ENCODE data around the gene DCDC2.

DCDC2 gene

DNA sequence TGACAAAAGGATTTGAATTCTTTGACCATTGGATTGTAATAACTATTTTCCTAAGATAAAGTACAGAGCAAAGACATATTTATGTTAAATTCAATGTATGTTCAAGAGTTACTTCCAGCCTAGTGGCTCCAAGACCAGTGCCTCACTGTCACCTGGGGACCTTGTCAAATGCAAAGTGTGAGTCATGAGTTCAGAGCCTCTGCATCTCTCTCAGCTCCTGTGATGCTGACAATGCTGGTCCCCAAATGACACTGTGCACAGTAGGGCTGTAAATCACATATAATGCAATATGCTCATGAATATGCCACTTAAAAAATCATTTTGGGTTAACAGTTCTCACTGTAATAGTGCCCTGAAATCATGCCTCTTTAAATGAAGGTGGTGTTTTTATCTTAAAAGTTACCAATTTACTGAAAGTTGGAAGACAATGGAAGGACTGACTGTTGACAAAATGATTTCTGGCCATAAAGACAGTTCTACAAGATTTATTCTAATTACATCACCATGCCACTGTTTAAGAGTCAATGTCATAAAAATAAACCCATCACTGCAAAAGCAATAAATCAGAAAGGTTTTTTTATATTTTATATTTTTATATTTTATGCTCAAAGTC, 169.8 kb downstream of the DCDC2 start:
- no peak for DNase-seq (ENCODE audit: low read depth)
- TF ChIP-seq, protein P1, sequence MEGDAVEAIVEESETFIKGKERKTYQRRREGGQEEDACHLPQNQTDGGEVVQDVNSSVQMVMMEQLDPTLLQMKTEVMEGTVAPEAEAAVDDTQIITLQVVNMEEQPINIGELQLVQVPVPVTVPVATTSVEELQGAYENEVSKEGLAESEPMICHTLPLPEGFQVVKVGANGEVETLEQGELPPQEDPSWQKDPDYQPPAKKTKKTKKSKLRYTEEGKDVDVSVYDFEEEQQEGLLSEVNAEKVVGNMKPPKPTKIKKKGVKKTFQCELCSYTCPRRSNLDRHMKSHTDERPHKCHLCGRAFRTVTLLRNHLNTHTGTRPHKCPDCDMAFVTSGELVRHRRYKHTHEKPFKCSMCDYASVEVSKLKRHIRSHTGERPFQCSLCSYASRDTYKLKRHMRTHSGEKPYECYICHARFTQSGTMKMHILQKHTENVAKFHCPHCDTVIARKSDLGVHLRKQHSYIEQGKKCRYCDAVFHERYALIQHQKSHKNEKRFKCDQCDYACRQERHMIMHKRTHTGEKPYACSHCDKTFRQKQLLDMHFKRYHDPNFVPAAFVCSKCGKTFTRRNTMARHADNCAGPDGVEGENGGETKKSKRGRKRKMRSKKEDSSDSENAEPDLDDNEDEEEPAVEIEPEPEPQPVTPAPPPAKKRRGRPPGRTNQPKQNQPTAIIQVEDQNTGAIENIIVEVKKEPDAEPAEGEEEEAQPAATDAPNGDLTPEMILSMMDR (conservative IDR thresholded peaks at IDR 0.05; ENCODE audit: control insufficient read depth, insufficient read depth, low read depth, low read length) = no peak
- H3K4me3 ChIP-seq (ENCODE audit: control insufficient read depth, low read depth, low read length) = no peak overlapping the region

DNA sequence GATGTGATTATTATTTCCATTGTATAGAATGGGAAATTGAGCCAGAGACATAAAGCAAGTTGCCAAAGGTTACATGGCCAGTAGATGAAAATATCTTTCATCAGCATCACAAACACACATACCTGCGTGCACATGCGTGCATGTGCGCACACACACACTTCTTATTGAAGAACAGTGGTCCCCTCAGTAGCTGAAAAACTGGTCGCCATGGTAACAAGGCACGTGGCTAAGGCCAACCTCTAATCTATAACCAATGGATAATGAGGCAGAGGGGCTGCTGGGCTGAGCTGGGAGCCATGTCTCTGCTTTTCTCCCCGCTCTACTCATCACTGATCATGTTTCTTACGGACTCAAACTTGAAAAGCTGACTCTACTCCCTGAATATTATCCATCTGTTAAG, 171.5 kb downstream of the DCDC2 start:
- no peak for DNase-seq (ENCODE audit: low read depth)
- H3K4me3 ChIP-seq (ENCODE audit: control insufficient read depth, low read depth, low read length) = no peak overlapping the region
- TF ChIP-seq, protein P1 (conservative IDR thresholded peaks at IDR 0.05; ENCODE audit: control insufficient read depth, insufficient read depth, low read depth, low read length) = no peak

DNA sequence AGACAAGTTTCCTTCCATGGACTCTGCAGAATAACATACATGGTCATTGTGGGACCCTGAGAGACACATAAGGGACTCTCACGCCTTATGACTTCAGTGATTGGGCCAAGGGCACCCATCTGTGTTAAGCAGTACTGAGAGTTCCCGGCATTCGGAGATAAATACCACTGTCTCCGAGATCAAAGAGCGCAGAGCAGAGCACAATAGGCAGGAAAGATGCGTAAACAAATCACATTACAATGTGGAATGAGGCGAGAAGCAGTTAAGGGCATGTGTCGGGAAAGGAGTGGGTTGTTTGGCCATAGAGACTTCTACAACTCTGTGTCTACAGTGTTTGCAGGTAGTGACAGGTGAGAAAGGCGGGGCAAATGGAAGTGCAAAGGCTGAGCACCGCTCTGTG, 174.3 kb downstream of the DCDC2 start:
- TF ChIP-seq, protein P1 (conservative IDR thresholded peaks at IDR 0.05; ENCODE audit: control insufficient read depth, insufficient read depth, low read depth, low read length) = no peak
- no peak for DNase-seq (ENCODE audit: low read depth)
- no peak overlapping the region for H3K4me3 ChIP-seq (ENCODE audit: control insufficient read depth, low read depth, low read length)

DNA sequence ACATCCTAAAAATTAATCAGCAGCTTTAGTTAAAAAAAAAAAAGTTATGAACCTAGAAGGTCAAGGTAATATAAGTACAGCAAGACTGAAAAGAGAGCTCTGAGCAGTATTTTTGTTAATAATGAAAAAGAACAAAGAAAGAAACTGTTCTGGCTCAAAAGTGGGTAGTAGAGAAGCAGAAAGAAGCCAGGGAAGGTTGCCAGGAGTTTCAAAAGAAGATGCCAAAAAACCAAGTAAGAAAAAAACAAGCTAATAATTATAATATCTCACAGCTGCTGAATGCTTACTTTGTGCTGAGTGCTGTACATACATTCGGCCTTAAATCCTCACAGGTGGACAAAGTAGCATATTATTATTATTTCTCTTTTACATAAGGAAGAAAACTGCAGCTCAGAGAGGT, 200.0 kb downstream of the DCDC2 start:
- H3K4me3 ChIP-seq (ENCODE audit: control insufficient read depth, low read depth, low read length) = no peak overlapping the region
- TF ChIP-seq, protein P1 (conservative IDR thresholded peaks at IDR 0.05; ENCODE audit: control insufficient read depth, insufficient read depth, low read depth, low read length) = no peak
- DNase-seq (ENCODE audit: low read depth) = no peak

DNA sequence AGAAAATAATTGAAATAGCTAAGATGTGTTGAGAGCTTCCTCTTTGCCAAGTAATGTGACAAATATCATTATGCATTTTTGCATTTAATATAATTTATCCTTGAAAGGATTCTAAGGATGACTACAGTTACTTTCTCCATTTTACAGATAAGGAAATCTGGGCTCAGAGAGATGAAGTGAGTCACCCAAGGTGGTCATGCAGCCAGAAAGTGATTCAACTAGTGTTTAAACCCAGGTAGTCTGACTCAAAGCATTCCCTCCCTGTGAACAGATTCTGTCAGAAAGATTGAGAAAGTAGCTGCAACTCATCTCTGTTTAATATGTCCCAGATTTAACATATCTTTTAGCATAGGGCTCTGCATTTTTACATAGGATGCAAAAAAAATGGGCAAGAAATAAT, 203.7 kb downstream of the DCDC2 start:
- TF ChIP-seq, protein P1 (conservative IDR thresholded peaks at IDR 0.05; ENCODE audit: control insufficient read depth, insufficient read depth, low read depth, low read length) = no peak
- peak; percentile 54 for DNase-seq (ENCODE audit: low read depth)

DNA sequence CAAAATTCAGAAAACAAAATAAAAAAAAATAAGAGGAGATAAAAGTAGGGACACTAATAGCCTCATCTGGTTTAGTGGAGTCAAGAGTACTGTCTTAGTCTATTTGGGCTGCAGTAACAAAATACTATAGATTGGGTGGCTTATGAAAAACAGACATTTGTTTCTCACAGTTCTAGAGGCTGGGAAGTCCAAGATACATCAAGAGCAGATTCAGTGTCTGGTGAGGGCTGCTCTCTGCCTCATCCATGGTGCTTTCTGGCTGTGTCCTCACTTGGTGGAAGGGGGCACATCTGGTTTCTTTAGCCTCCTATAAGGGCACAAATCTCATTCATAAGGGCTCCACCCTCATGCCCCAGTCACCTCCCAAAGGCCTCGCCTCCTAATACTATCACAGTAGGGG, 205.8 kb downstream of the DCDC2 start:
- TF ChIP-seq, protein P1 (conservative IDR thresholded peaks at IDR 0.05; ENCODE audit: control insufficient read depth, insufficient read depth, low read depth, low read length) = no peak
- no peak for DNase-seq (ENCODE audit: low read depth)
- no peak overlapping the region for H3K4me3 ChIP-seq (ENCODE audit: control insufficient read depth, low read depth, low read length)

More for the DNA sequence above, 203.7 kb downstream of the DCDC2 start:
- H3K4me3 ChIP-seq (ENCODE audit: control insufficient read depth, low read depth, low read length) = no peak overlapping the region

DNA sequence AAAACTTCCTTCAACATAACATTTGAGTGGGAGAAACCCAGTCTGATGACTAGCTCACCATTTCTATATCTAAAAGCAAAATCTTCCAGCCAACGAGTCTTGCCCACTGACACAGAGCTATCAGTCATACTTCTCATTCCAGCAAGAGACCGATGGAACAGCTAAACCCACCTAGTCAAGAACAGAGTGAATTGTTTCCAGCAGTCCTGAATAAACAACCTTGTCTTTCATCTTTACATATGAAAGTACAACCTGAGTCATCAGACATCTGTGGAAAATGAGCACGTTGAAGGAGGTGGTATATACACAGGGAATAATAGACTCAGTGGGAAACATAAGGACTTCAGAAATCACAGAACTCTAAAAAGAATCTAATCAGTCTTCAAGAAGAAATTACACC, 208.0 kb downstream of the DCDC2 start:
- TF ChIP-seq, protein P1 (conservative IDR thresholded peaks at IDR 0.05; ENCODE audit: control insufficient read depth, insufficient read depth, low read depth, low read length) = no peak
- DNase-seq (ENCODE audit: low read depth) = no peak
- H3K4me3 ChIP-seq (ENCODE audit: control insufficient read depth, low read depth, low read length) = no peak overlapping the region
